HEK293 (cell line): ENCODE data around the gene MARK2.
A peak's percentile ranks its signal among the peaks of the same experiment; 100 is the strongest.

Experiments used
- BCL11A ChIP-seq: fragments of 450-650 bp; formaldehyde crosslinking; IDR thresholded peaks from 2 replicates; pipeline ENCODE4 v1.5.1; 2016; ENCODE audit warnings: low read depth, missing biosample characterization, missing genetic modification characterization
- GFI1B ChIP-seq: fragments of 450-650 bp; formaldehyde crosslinking; IDR thresholded peaks from 2 replicates; pipeline ENCODE4 v1.5.1; 2016; ENCODE audit warnings: missing biosample characterization, missing genetic modification characterization
- KLF7 ChIP-seq: fragments of 450-650 bp; formaldehyde crosslinking; IDR thresholded peaks from 2 replicates; pipeline ENCODE4 v1.5.1; 2016; ENCODE audit warnings: missing biosample characterization, missing genetic modification characterization, borderline replicate concordance
- KLF9 ChIP-seq: fragments of 450-650 bp; formaldehyde crosslinking; IDR thresholded peaks from 2 replicates; pipeline ENCODE4 v1.5.1; 2016; ENCODE audit warnings: missing biosample characterization, missing genetic modification characterization, low read depth
- SP2 ChIP-seq: fragments of 450-650 bp; formaldehyde crosslinking; IDR thresholded peaks from 2 replicates; pipeline ENCODE4 v1.5.1; 2016; ENCODE audit warnings: missing biosample characterization, missing genetic modification characterization
- TRIM28 ChIP-seq: IDR thresholded peaks from 2 replicates; pipeline ENCODE4 v1.6.1; 2011; ENCODE audit warnings: low read length, control low read depth, borderline replicate concordance
- ZBTB48 ChIP-seq: fragments of 450-650 bp; formaldehyde crosslinking; IDR thresholded peaks from 2 replicates; pipeline ENCODE4 v1.5.1; 2016; ENCODE audit warnings: missing biosample characterization, missing genetic modification characterization
- ZEB2 ChIP-seq: fragments of 450-650 bp; formaldehyde crosslinking; IDR thresholded peaks from 2 replicates; pipeline ENCODE4 v1.5.1; 2016; ENCODE audit warnings: missing biosample characterization, missing genetic modification characterization
- ZFP41 ChIP-seq: fragments of 450-650 bp; formaldehyde crosslinking; IDR thresholded peaks from 2 replicates; pipeline ENCODE4 v1.5.1; 2016; ENCODE audit warnings: missing biosample characterization, missing genetic modification characterization, borderline replicate concordance
- ZNF214 ChIP-seq: fragments of 450-650 bp; formaldehyde crosslinking; IDR thresholded peaks from 2 replicates; pipeline ENCODE4 v1.5.1; 2017; ENCODE audit warnings: missing biosample characterization, mild to moderate bottlenecking, missing genetic modification characterization, borderline replicate concordance
- ZNF223 ChIP-seq: fragments of 450-650 bp; formaldehyde crosslinking; IDR thresholded peaks from 2 replicates; pipeline ENCODE4 v1.5.1; 2016; ENCODE audit warnings: missing biosample characterization, missing genetic modification characterization
- ZNF24 ChIP-seq: fragments of 450-650 bp; formaldehyde crosslinking; IDR thresholded peaks from 2 replicates; pipeline ENCODE4 v1.5.1; 2016; ENCODE audit warnings: missing biosample characterization, missing genetic modification characterization
- ZNF302 ChIP-seq: fragments of 450-650 bp; formaldehyde crosslinking; IDR thresholded peaks from 2 replicates; pipeline ENCODE4 v1.5.1; 2016; ENCODE audit warnings: missing biosample characterization, missing genetic modification characterization, low read depth
- ZNF404 ChIP-seq: fragments of 450-650 bp; formaldehyde crosslinking; IDR thresholded peaks from 2 replicates; pipeline ENCODE4 v1.5.1; 2017; ENCODE audit warnings: missing biosample characterization, missing genetic modification characterization
- ZNF423 ChIP-seq: fragments of 450-650 bp; formaldehyde crosslinking; IDR thresholded peaks from 2 replicates; pipeline ENCODE4 v1.5.1; 2016; ENCODE audit warnings: missing biosample characterization, missing genetic modification characterization
- ZNF473 ChIP-seq: fragments of 450-650 bp; formaldehyde crosslinking; IDR thresholded peaks from 2 replicates; pipeline ENCODE4 v1.5.1; 2017; ENCODE audit warnings: missing biosample characterization, missing genetic modification characterization
- ZNF548 ChIP-seq: fragments of 450-650 bp; formaldehyde crosslinking; IDR thresholded peaks from 2 replicates; pipeline ENCODE4 v1.5.1; 2016; ENCODE audit warnings: missing biosample characterization, missing genetic modification characterization
- ZNF560 ChIP-seq: fragments of 450-650 bp; formaldehyde crosslinking; IDR thresholded peaks from 2 replicates; pipeline ENCODE4 v1.5.1; 2017; ENCODE audit warnings: missing biosample characterization, missing genetic modification characterization, borderline replicate concordance
- ZNF623 ChIP-seq: fragments of 450-650 bp; formaldehyde crosslinking; IDR thresholded peaks from 2 replicates; pipeline ENCODE4 v1.5.1; 2016; ENCODE audit warnings: missing biosample characterization, missing genetic modification characterization
- ZNF624 ChIP-seq: fragments of 450-650 bp; formaldehyde crosslinking; IDR thresholded peaks from 2 replicates; pipeline ENCODE4 v1.5.1; 2017; ENCODE audit warnings: missing biosample characterization, missing genetic modification characterization
- ZNF654 ChIP-seq: fragments of 450-650 bp; formaldehyde crosslinking; IDR thresholded peaks from 2 replicates; pipeline ENCODE4 v1.5.1; 2016; ENCODE audit warnings: low read depth, missing biosample characterization, missing genetic modification characterization
- ZNF785 ChIP-seq: fragments of 450-650 bp; formaldehyde crosslinking; IDR thresholded peaks from 2 replicates; pipeline ENCODE4 v1.5.1; 2016; ENCODE audit warnings: missing biosample characterization, missing genetic modification characterization
- ZNF837 ChIP-seq: fragments of 450-650 bp; formaldehyde crosslinking; IDR thresholded peaks from 2 replicates; pipeline ENCODE4 v1.5.1; 2016; ENCODE audit warnings: missing biosample characterization, missing genetic modification characterization
- TF ChIP-seq, protein P1 (sequence below): fragments of 450-650 bp; formaldehyde crosslinking; IDR thresholded peaks from 2 replicates; pipeline ENCODE4 v1.5.1; 2016; ENCODE audit warnings: missing biosample characterization, missing genetic modification characterization, borderline replicate concordance
- TF ChIP-seq, protein P2 (sequence below): fragments of 450-650 bp; formaldehyde crosslinking; IDR thresholded peaks from 2 replicates; pipeline ENCODE4 v1.5.1; 2016; ENCODE audit warnings: missing biosample characterization, missing genetic modification characterization
- TF ChIP-seq, protein P3 (sequence below): fragments of 450-650 bp; formaldehyde crosslinking; IDR thresholded peaks from 2 replicates; pipeline ENCODE4 v1.5.1; 2016; ENCODE audit warnings: missing biosample characterization, missing genetic modification characterization
- TF ChIP-seq, protein P4 (sequence below): fragments of 450-650 bp; formaldehyde crosslinking; IDR thresholded peaks from 2 replicates; pipeline ENCODE4 v1.5.1; 2016; ENCODE audit warnings: missing biosample characterization, missing genetic modification characterization
- TF ChIP-seq, protein P5 (sequence below): fragments of 450-650 bp; formaldehyde crosslinking; IDR thresholded peaks from 2 replicates; pipeline ENCODE4 v1.5.1; 2017; ENCODE audit warnings: missing biosample characterization, missing genetic modification characterization

MARK2 gene

DNA sequence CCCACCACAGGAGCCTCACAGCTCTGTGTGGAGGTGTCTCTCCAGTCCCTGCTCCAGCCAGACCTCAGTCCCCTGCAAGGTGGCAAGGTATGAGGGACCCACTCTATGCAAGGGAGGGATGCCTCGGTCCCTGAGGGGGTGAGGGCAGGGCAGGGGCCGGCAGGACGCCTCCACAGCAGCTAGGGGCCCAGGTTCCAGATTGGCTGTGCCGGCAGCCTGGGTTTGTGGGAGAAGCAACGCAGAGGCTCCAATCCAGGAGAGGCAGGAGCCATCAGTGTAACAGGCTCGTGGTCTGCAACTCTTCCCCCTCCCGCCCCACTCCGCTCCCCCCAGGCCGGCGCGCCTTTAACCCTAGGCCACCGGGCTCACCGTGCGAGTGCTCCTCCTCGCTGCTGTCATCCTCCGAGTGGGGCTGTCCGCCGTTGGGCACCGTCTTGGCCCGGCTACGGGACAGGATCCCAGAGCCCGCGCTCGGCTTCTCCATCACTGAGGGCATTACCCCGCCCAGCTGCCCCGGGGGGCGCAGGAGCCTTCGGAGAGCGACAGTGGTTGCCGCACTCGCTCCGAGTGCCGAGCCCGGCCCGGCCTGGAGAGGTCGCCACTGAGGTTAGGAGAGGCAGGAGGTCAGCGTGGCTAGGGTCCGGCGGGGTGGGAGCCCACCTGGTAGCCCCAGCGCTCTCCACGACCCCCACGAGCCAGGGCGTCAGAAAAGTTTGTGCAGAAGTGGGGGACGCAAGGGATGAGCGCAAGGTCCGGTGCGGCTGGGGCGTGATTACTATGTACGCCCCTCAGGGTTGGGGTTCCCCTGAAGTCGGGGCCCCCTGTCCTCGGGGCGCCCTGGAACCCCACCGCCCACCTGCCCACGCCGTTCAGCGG, 77.3 kb downstream of the MARK2 start (continued):
- no peak for TF ChIP-seq ZNF423 (tag by site-specific recombination)
- TF ChIP-seq, protein P1, sequence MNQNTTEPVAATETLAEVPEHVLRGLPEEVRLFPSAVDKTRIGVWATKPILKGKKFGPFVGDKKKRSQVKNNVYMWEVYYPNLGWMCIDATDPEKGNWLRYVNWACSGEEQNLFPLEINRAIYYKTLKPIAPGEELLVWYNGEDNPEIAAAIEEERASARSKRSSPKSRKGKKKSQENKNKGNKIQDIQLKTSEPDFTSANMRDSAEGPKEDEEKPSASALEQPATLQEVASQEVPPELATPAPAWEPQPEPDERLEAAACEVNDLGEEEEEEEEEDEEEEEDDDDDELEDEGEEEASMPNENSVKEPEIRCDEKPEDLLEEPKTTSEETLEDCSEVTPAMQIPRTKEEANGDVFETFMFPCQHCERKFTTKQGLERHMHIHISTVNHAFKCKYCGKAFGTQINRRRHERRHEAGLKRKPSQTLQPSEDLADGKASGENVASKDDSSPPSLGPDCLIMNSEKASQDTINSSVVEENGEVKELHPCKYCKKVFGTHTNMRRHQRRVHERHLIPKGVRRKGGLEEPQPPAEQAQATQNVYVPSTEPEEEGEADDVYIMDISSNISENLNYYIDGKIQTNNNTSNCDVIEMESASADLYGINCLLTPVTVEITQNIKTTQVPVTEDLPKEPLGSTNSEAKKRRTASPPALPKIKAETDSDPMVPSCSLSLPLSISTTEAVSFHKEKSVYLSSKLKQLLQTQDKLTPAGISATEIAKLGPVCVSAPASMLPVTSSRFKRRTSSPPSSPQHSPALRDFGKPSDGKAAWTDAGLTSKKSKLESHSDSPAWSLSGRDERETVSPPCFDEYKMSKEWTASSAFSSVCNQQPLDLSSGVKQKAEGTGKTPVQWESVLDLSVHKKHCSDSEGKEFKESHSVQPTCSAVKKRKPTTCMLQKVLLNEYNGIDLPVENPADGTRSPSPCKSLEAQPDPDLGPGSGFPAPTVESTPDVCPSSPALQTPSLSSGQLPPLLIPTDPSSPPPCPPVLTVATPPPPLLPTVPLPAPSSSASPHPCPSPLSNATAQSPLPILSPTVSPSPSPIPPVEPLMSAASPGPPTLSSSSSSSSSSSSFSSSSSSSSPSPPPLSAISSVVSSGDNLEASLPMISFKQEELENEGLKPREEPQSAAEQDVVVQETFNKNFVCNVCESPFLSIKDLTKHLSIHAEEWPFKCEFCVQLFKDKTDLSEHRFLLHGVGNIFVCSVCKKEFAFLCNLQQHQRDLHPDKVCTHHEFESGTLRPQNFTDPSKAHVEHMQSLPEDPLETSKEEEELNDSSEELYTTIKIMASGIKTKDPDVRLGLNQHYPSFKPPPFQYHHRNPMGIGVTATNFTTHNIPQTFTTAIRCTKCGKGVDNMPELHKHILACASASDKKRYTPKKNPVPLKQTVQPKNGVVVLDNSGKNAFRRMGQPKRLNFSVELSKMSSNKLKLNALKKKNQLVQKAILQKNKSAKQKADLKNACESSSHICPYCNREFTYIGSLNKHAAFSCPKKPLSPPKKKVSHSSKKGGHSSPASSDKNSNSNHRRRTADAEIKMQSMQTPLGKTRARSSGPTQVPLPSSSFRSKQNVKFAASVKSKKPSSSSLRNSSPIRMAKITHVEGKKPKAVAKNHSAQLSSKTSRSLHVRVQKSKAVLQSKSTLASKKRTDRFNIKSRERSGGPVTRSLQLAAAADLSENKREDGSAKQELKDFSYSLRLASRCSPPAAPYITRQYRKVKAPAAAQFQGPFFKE (tag by site-specific recombination), result no peak
- TF ChIP-seq, protein P2, sequence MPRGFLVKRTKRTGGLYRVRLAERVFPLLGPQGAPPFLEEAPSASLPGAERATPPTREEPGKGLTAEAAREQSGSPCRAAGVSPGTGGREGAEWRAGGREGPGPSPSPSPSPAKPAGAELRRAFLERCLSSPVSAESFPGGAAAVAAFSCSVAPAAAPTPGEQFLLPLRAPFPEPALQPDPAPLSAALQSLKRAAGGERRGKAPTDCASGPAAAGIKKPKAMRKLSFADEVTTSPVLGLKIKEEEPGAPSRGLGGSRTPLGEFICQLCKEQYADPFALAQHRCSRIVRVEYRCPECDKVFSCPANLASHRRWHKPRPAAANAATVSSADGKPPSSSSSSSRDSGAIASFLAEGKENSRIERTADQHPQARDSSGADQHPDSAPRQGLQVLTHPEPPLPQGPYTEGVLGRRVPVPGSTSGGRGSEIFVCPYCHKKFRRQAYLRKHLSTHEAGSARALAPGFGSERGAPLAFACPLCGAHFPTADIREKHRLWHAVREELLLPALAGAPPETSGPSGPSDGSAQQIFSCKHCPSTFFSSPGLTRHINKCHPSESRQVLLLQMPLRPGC (tag by site-specific recombination), result no peak
- no peak for TF ChIP-seq ZNF785
- TF ChIP-seq, protein P3, sequence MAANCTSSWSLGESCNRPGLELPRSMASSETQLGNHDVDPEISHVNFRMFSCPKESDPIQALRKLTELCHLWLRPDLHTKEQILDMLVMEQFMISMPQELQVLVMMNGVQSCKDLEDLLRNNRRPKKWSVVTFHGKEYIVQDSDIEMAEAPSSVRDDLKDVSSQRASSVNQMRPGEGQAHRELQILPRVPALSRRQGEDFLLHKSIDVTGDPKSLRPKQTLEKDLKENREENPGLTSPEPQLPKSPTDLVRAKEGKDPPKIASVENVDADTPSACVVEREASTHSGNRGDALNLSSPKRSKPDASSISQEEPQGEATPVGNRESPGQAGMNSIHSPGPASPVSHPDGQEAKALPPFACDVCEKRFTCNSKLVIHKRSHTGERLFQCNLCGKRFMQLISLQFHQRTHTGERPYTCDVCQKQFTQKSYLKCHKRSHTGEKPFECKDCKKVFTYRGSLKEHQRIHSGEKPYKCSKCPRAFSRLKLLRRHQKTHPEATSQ (tag by site-specific recombination), result no peak
- no peak for TF ChIP-seq ZNF624 (tag by site-specific recombination)
- no peak for TF ChIP-seq ZNF623
- no peak for TF ChIP-seq KLF7 (tag by site-specific recombination)
- TF ChIP-seq ZNF223, result no peak
- TF ChIP-seq ZBTB48 (tag by site-specific recombination), result peak; percentile 56; the same call in 1 of the 2 replicates
- TF ChIP-seq KLF9, result no peak
- no peak for TF ChIP-seq TRIM28
- TF ChIP-seq ZNF654 (tag by site-specific recombination), result no peak
- no peak for TF ChIP-seq ZNF24 (tag by site-specific recombination)
- peak; percentile 43; the same call in 1 of the 2 replicates for TF ChIP-seq ZEB2 (tag by site-specific recombination)
- TF ChIP-seq GFI1B (tag by site-specific recombination), result no peak
- TF ChIP-seq ZNF548 (tag by site-specific recombination), result no peak
- TF ChIP-seq ZFP41, result no peak
- 0 out of 2 replicates have a peak, but pooled peaks have one; percentile 8 for TF ChIP-seq SP2
- no peak for TF ChIP-seq ZNF404 (tag by site-specific recombination)
- peak; percentile 49; the same call in 1 of the 2 replicates for TF ChIP-seq BCL11A (tag by site-specific recombination)
- TF ChIP-seq ZNF302 (tag by site-specific recombination), result no peak
- TF ChIP-seq ZNF214 (tag by site-specific recombination), result no peak
- no peak for TF ChIP-seq ZNF473 (tag by site-specific recombination)
- TF ChIP-seq ZNF837, result no peak
- no peak for TF ChIP-seq ZNF560 (tag by site-specific recombination)
- TF ChIP-seq, protein P4, sequence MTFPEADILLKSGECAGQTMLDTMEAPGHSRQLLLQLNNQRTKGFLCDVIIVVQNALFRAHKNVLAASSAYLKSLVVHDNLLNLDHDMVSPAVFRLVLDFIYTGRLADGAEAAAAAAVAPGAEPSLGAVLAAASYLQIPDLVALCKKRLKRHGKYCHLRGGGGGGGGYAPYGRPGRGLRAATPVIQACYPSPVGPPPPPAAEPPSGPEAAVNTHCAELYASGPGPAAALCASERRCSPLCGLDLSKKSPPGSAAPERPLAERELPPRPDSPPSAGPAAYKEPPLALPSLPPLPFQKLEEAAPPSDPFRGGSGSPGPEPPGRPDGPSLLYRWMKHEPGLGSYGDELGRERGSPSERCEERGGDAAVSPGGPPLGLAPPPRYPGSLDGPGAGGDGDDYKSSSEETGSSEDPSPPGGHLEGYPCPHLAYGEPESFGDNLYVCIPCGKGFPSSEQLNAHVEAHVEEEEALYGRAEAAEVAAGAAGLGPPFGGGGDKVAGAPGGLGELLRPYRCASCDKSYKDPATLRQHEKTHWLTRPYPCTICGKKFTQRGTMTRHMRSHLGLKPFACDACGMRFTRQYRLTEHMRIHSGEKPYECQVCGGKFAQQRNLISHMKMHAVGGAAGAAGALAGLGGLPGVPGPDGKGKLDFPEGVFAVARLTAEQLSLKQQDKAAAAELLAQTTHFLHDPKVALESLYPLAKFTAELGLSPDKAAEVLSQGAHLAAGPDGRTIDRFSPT (tag by site-specific recombination), result no peak
- TF ChIP-seq, protein P5, sequence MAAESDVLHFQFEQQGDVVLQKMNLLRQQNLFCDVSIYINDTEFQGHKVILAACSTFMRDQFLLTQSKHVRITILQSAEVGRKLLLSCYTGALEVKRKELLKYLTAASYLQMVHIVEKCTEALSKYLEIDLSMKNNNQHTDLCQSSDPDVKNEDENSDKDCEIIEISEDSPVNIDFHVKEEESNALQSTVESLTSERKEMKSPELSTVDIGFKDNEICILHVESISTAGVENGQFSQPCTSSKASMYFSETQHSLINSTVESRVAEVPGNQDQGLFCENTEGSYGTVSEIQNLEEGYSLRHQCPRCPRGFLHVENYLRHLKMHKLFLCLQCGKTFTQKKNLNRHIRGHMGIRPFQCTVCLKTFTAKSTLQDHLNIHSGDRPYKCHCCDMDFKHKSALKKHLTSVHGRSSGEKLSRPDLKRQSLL (tag by site-specific recombination), result peak; percentile 89
